GM12873 (cell line): Measurements from ENCODE around the gene SRF.

Experiments
- CTCF ChIP-seq: IDR thresholded peaks from 2 replicates; pipeline ENCODE4 v1.5.1; 2012; ENCODE audit warnings: low read depth, mild to moderate bottlenecking, moderate library complexity, low read length, control low read depth; ENCODE audit not compliant: insufficient read depth; ENCODE audit errors: missing control alignments

The SRF gene

GRCh38 chr6:43174263-43175112 lies 3.4 kb downstream of the SRF start:
- TF ChIP-seq CTCF, result peak; percentile 26

- no peak for TF ChIP-seq CTCF
Measured at GRCh38 chr6:43175676-43176422, 4.8 kb downstream of the SRF start.

- no peak for TF ChIP-seq CTCF
Measured at GRCh38 chr6:43176423-43176786, 5.3 kb downstream of the SRF start.

- TF ChIP-seq CTCF, result no peak
Measured at GRCh38 chr6:43178150-43178549, 7.1 kb downstream of the SRF start.

- no peak for TF ChIP-seq CTCF
Measured at GRCh38 chr6:43178951-43179830, 8.1 kb downstream of the SRF start.

GRCh38 chr6:43180058-43180457 lies 9.0 kb downstream of the SRF start:
- no peak for TF ChIP-seq CTCF

- TF ChIP-seq CTCF, result no peak
Measured at GRCh38 chr6:43180985-43181384, 9.9 kb downstream of the SRF start.
